ENCODE data around the gene CAMSAP1. TPM values are rescaled to one million over a fixed set of nuclear protein-coding genes. Genes with fewer than 3 reads are reported as not detected.

The CAMSAP1 gene, protein sequence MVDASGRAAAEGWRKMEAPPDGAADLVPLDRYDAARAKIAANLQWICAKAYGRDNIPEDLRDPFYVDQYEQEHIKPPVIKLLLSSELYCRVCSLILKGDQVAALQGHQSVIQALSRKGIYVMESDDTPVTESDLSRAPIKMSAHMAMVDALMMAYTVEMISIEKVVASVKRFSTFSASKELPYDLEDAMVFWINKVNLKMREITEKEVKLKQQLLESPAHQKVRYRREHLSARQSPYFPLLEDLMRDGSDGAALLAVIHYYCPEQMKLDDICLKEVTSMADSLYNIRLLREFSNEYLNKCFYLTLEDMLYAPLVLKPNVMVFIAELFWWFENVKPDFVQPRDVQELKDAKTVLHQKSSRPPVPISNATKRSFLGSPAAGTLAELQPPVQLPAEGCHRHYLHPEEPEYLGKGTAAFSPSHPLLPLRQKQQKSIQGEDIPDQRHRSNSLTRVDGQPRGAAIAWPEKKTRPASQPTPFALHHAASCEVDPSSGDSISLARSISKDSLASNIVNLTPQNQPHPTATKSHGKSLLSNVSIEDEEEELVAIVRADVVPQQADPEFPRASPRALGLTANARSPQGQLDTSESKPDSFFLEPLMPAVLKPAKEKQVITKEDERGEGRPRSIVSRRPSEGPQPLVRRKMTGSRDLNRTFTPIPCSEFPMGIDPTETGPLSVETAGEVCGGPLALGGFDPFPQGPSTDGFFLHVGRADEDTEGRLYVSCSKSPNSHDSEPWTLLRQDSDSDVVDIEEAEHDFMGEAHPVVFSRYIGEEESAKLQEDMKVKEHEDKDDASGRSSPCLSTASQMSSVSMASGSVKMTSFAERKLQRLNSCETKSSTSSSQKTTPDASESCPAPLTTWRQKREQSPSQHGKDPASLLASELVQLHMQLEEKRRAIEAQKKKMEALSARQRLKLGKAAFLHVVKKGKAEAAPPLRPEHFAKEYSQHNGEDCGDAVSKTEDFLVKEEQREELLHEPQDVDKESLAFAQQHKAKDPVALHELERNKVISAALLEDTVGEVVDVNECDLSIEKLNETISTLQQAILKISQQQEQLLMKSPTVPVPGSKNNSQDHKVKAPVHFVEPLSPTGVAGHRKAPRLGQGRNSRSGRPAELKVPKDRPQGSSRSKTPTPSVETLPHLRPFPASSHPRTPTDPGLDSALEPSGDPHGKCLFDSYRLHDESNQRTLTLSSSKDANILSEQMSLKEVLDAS (N-terminal part only)
- total RNA-seq: 11.5 and 18.9 TPM in 2 replicates

GRCh38 chr9:135907431-135908092 is at the start of gene CAMSAP1:
TSS of gene CAMSAP1 (minus strand) at chr9:135907546. CDS start at chr9:135907159, 387 bp downstream.

Other genes with a start within 250 kb of the CAMSAP1 start
- not detected in 2 replicates for gene LCN9, start 244.2 kb downstream of the CAMSAP1 start, total RNA-seq
- gene SOHLH1, start 208.1 kb downstream of the CAMSAP1 start, total RNA-seq: not detected in 2 replicates
- gene KCNT1, start 205.4 kb downstream of the CAMSAP1 start, total RNA-seq: not detected in 2 replicates
- gene UBAC1, start 53.8 kb upstream of the CAMSAP1 start, total RNA-seq: 30.8 and 36.4 TPM in 2 replicates
- gene NACC2, start 187.7 kb upstream of the CAMSAP1 start, total RNA-seq: 12.5 and 20.0 TPM in 2 replicates
- gene TMEM250, start 211.3 kb upstream of the CAMSAP1 start, total RNA-seq: 40.6 and 48.5 TPM in 2 replicates